ENCODE results near the gene ZFPM1.

The ZFPM1 gene

DNA sequence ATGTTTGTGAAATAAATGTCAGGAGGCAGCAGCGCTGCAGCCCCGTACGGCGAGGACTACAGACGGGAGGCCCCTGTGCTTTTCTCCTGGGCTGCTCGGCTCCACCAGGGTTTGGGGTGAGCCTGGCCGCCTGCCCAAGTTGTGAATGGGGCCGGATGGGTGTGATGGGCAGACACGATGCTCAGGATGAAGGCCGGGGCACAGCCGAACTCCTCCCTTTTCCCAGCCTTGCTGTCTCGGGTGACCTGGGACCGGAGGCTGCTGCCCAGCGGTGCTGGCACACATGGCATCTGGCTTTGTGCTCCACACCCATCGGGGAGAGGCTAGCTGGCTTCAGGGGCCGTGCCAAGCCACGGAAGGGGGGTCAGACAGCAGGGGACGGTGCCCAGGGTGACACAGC, 34.2 kb upstream of the ZFPM1 start:
- DNase-seq, result no peak

DNA sequence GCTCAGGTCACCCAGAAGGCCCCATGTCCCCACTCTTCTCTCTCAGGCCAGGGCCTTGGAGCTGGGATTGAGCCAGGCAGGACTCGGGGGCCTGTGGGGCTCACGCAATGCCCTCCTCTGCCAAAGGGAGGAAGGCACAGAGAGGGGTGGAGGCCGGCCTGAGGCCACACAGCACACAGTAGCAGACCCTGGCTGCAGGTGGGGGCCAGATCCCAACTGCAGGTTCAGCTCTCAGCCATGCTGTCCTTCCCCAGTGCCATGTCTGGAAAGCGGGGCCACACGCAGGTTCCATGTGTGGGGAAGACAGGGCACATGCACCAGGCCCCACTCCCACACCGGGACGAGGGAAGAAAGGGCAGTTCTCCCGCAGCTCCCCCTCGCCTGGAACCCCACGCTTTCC, 33.3 kb upstream of the ZFPM1 start:
- DNase-seq, result no peak

DNA sequence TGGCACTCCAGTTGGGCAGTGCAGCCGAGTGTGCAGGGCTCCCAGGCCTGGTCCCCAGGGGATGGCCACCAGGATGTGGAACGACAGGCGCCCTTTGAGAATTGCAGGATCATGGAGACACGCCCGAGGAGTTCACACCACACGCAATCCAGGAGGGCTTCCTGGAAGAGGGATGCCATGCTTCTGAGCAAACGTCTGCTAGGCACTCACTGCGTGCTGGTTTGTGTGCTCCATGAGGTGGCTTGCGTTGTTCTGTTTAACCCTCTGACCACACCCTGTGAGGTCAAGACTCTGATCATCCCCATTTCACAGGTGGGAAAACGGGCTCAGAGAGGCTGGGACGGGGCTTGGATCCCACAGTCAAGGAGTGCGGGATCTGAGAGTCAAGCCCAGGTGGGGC, 32.6 kb upstream of the ZFPM1 start:
- DNase-seq, result no peak

DNA sequence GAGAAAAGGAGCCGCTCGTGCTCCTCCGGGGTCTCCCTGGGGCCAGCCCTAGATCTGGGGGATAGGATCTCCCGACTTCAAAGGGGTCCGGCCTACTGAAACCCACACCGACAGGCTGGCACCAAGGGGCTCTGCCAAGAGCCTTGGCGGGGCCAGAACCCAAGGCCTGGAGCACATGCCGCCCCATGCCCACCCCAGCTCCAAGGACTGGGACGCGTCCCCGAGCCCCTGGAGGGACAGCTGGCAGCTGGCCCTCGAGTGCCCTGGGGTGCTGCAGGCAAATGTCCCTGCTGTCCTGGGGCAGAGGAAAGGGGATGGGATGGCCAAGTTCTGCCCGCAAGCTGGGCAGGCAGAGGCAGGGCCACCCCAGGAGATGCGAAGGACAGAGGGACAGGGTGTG, 31.8 kb upstream of the ZFPM1 start:
- no peak for DNase-seq

DNA sequence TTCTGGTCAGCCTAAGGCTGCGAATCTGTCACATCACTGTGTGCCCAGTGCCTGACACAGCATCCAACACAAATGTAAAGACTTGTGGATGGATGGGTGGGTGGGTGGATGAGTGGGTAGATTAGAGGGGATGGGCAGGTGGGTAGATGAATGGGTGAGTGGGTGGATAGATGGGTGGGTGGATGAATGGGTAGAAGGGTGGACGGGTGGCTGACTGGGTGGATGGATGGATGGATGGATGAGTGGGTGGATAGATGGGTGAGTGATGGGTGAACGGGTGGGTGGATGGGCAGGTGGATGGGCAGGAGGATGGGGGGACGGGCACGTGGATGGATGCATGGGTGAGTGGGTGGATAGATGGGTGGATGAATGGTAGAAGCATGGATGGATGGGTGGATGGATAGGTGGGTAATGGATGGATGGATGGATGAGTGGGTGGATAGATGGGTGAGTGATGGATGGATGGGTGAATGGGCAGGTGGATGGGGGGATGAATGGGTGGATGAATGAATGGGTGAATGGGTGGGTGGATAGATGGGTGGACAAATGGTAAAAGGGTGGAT, 31.1 kb upstream of the ZFPM1 start:
- no peak for DNase-seq

DNA sequence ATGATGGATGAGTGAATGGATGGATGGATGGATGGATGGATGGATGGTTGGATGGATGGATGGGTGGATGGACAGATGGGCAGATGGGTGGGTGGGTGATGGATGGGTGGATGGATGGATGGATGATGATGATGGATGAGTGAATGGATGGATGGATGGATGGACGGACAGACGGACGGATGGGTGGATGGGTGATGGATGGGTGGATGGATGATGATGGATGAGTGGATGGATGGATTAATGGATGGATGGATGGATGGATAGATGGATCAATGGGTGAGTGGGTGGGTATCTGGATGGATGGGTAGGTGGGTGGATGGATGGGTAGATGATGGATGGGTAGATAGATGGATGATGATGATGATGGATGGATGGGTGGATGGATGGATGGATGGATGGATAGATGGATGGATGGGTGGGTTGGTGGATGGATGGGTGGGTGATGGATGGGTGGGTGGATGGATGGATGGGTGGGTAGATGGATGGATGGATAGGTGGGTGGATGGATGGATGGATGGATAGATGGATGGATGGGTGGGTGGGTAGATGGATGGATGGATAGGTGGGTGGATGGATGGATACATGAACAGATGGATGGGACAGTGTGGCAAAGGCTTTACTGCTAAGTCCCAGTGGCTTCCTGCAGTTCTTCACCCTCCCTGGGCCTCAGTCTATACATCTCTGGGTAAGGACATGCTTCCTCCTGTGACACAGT, 30.2 kb upstream of the ZFPM1 start:
- DNase-seq, result no peak

DNA sequence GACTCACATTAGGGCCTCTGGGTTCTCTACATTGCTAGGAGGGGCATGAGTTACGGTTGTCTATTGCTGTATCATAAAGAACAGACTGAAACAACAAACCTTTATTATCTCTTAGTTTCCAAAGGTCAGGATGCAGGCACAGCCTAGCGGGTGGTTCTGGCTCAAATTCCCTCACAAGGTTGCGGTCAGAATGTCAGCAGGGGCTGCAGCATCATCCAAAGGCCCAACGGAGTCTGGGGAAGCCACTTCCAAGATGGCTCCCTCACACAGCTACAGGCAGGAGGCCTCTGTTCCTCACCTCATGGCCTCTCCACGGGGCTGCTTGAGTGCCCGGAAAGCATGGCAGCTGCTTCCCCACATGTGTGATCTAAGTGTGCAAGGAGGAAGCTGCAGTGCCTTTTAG, 29.6 kb upstream of the ZFPM1 start:
- DNase-seq, result no peak

DNA sequence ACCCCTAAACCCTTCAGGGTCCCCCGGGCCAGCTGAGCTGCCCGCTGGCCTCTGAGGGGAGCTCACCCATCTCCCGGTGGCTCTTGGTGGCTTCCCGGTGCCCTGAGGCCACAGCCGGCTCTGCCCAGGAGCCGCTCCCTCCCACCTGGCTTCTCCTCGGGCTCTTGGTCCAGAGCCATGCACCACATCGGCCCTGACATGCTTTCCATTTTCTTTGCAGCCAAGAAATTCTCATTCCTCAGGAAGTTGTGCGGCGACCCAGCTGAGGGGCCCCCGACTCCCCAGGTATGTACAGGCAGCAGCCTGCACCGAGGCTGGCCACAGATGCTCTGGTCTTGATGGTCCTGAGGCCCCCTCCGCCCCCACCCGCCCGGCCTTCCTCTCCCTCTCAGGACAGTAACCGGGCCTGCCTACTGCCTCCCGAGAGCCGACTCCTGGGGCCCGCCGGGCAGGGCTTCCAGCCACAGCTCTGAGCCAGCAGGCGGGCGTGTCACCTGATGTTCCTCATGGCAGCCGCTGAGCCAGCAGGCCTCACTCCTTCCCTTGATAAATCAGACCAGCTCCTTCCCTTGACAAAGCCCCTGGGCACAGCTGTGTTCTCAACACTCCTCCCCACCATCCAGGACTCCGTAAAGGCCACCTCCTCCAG, 28.4 kb upstream of the ZFPM1 start:
- DNase-seq, result no peak

DNA sequence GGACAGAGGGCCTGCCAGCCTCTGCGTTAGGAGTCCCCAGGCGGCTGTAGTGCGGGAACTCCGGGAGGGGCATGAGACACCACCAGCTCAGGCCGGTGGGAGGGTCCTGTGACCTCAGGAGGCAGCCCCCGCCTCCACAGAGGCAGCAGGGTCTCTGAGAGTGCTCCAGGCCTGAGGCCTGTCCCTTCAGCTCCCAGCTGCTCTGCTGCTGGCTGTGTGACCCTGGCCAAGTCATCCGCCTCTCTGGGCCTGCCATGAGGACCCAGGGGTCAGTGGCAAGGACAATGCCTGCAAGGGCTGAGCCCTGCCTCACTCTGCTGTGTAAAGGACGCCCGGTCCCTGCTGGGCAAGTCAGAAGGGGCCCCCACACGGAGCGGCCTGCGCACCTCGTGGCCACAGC, 27.1 kb upstream of the ZFPM1 start:
- no peak for DNase-seq

DNA sequence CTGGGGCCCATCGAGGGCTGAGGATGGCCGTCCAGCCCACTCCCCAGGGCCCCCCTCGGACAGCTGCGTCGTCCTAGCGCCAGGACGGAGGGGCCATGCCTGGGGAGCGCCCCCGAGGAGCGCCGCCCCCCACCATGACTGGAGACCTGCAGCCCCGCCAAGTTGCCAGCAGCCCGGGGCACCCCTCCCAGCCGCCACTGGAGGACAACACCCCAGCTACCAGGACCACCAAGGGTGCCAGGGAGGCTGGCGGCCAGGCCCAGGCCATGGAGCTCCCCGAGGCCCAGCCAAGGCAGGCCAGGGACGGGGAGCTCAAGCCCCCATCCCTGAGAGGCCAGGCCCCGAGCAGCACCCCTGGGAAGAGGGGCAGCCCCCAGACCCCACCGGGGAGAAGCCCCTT, 25.7 kb upstream of the ZFPM1 start:
- DNase-seq, result no peak

DNA sequence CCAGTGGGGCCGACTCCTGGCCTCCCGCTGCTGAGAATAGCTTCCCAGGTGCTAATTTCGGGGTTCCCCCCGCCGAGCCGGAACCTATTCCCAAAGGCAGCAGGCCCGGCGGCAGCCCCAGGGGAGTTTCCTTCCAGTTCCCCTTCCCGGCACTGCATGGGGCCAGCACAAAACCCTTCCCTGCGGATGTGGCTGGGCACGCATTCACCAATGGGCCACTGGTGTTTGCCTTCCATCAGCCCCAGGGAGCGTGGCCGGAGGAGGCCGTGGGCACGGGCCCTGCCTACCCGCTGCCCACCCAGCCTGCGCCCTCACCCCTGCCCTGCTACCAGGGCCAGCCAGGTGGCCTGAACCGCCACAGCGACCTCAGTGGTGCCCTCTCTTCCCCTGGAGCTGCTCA, 24.9 kb upstream of the ZFPM1 start:
- DNase-seq, result no peak

DNA sequence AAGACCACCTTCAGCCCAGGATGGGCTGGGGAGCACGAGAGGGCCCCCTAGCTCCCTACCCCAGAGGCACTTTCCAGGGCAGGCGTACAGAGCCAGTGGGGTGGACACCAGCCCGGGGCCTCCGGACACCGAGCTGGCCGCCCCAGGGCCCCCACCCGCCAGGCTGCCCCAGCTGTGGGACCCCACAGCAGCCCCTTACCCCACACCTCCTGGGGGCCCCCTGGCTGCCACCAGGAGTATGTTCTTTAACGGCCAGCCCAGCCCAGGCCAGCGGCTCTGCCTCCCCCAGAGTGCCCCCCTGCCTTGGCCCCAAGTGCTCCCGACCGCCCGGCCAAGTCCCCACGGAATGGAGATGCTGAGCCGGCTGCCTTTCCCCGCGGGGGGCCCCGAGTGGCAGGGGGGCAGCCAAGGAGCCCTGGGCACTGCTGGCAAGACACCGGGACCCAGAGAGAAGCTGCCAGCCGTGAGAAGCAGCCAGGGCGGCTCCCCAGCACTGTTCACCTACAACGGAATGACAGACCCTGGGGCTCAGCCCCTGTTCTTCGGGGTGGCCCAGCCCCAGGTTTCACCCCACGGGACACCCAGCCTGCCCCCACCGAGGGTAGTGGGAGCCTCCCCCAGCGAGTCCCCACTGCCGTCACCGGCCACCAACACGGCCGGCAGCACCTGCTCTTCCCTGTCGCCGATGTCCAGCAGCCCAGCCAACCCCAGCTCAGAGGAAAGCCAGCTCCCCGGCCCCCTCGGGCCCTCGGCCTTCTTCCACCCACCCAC, 24.3 kb upstream of the ZFPM1 start:
- no peak for DNase-seq

DNA sequence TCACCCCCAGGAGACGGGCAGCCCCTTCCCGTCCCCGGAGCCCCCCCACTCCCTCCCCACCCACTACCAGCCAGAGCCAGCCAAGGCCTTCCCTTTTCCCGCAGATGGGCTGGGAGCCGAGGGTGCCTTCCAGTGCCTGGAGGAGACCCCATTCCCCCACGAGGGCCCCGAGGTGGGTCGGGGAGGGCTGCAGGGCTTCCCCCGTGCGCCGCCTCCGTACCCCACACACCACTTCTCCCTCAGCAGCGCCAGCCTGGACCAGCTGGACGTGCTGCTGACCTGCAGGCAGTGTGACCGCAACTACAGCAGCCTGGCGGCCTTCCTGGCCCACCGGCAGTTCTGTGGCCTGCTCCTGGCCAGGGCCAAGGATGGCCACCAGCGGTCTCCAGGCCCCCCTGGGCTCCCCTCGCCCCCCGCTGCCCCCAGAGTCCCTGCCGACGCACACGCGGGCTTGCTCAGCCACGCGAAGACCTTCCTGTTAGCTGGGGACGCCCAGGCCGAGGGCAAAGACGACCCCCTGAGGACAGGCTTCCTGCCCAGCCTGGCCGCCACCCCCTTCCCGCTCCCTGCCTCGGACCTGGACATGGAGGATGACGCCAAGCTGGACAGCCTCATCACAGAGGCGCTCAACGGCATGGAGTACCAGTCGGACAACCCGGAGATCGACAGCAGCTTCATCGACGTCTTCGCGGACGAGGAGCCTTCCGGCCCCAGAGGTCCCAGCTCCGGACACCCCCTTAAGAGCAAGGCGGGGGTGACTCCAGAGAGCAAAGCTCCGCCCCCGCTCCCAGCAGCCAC, 23.5 kb upstream of the ZFPM1 start:
- DNase-seq, result no peak

DNA sequence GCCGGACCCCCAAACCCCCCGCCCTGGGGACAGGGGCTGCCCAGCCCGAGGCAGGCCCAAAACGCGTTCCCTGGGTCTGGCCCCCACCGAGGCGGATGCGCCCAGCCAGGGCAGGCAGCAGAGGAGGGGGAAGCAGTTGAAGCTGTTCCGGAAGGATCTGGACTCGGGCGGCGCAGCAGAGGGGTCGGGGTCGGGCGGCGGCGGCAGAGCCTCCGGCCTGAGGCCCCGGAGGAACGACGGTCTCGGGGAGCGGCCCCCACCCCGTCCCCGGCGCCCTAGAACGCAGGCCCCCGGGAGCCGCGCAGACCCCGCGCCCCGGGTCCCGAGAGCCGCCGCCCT, 22.9 kb upstream of the ZFPM1 start:
- no peak for DNase-seq

DNA sequence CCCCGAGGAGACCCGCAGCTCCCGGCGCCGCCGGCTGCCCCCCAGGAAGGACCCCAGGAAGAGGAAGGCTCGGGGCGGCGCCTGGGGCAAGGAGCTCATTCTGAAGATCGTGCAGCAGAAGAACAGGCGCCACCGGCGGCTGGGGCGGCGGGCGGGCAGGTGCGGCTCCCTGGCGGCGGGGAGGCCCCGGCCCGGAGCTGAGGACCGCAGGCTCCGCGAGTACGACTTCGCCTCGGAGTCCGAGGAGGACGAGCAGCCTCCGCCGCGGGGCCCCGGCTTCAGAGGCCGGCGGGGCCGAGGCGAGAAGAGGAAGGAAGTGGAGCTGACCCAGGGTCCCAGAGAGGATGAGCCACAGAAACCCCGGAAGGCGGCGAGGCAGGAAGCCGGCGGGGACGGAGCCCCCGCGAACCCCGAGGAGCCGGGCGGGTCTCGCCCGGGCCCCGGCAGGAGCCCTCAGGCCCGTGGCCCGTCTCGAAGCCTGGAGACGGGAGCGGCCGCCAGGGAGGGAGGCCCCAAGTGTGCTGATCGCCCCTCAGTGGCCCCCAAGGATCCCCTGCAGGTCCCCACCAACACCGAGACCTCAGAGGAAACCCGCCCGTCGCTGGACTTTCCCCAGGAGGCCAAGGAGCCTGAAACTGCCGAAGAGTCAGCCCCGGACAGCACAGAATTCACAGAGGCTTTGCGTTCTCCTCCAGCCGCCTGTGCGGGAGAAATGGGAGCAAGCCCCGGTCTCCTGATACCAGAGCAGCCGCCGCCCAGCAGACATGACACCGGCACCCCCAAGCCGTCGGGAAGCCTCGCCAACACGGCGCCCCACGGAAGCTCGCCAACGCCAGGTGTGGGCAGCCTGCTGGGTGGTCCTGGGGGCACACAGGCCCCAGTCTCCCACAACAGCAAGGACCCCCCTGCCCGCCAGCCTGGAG, 22.3 kb upstream of the ZFPM1 start:
- DNase-seq, result peak; percentile 25

DNA sequence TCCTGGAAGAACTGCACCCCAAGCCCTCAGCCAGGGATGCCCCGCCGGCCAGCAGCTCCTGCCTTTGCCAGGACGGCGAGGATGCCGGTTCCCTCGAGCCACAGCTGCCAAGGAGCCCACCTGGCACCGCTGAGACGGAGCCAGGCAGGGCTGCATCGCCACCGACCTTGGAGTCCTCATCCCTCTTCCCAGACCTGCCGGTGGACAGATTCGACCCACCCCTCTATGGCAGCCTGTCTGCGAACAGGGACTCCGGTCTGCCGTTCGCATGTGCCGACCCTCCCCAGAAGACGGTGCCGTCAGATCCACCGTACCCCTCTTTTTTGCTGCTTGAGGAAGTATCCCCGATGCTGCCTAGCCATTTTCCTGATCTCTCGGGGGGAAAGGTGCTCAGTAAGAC, 21.4 kb upstream of the ZFPM1 start:
- no peak for DNase-seq

DNA sequence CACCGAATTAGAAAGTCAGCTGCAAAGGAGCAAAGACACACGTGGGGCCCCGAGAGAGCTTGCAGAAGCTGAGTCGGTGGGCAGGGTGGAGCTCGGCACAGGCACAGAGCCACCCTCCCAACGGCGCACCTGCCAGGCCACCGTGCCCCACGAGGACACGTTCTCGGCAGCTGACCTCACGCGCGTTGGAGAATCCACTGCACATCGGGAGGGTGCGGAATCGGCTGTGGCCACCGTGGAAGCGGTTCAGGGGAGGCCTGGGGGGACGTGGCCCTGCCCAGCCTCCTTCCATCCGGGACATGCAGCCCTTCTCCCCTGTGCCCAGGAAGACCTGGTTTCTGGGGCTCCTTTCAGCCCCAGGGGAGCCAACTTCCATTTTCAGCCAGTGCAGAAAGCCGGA, 20.9 kb upstream of the ZFPM1 start:
- DNase-seq, result no peak

DNA sequence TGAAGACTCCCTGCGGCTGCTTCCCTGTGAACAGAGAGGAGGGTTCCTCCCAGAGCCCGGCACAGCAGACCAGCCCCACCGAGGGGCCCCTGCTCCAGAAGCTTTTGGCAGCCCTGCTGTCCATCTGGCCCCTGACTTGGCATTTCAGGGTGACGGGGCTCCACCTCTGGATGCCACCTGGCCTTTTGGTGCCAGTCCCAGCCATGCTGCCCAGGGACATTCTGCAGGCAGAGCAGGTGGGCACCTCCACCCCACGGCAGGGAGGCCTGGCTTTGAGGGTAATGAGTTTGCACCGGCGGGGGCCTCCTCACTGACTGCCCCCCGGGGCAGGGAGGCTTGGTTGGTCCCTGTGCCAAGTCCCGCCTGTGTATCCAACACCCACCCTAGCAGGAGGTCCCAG, 20.3 kb upstream of the ZFPM1 start:
- no peak for DNase-seq

DNA sequence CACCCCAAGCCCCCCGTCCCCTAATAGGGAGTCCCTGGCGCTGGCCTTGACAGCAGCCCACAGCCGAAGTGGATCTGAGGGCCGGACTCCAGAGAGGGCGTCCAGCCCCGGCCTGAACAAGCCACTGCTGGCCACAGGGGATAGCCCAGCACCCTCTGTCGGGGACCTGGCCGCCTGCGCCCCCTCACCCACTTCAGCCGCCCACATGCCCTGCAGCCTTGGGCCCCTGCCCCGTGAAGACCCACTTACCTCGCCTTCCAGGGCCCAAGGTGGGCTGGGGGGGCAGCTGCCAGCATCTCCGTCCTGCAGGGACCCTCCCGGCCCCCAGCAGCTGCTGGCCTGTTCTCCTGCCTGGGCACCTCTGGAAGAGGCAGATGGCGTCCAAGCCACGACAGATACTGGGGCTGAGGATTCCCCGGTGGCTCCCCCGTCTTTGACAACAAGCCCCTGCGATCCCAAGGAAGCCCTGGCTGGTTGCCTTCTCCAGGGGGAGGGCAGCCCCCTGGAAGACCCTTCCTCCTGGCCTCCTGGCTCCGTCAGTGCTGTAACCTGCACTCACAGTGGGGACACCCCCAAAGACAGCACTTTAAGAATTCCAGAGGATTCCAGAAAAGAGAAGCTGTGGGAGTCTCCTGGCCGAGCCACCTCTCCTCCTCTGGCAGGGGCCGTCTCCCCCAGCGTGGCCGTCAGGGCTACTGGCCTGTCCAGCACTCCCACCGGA, 19.3 kb upstream of the ZFPM1 start:
- no peak for DNase-seq

DNA sequence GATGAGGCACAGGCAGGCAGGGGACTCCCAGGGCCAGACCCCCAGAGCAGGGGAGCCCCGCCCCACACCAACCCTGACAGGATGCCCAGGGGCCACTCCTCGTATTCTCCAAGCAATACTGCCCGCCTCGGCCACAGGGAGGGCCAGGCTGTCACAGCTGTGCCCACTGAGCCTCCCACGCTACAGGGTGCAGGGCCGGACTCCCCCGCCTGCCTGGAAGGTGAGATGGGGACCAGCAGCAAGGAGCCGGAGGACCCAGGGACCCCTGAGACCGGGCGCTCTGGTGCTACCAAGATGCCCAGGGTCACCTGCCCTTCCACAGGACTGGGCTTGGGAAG, 18.8 kb upstream of the ZFPM1 start:
- DNase-seq, result no peak

DNA sequence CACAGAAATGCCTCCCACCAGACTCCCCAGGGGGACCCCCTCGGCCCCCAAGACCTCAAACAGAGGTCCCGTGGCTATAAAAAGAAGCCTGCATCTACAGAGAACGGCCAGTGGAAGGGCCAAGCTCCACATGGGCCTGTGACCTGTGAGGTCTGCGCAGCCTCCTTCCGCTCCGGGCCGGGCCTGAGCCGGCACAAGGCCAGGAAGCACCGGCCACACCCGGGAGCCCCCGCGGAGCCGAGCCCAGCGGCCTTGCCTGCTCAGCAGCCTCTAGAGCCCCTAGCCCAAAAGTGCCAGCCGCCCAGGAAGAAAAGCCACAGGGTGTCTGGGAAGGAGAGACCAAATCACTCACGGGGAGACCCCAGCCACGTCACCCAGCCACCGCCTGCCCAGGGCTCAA, 18.3 kb upstream of the ZFPM1 start:
- no peak for DNase-seq

Measured in activated CD4-positive, alpha-beta T cell treated with anti-CD3 and anti-CD28 coated beads, Interleukin-2, amount 50 U/mL, for 16 hours (primary cell).